Embryonic facial prominence (tissue), 1 donor: ENCODE measurements around the gene FOLR2.
"Not testable (repeated sequence)": the region's sequence is repeated elsewhere in the genome, so short reads cannot be mapped to it uniquely, and the experiment has no call there.

ENCODE experiments used
- DNase-seq: peaks from one replicate; pipeline ENCODE4 v3.0.0-alpha.2; 2016; ENCODE audit errors: extremely low spot score

Gene FOLR2

DNA sequence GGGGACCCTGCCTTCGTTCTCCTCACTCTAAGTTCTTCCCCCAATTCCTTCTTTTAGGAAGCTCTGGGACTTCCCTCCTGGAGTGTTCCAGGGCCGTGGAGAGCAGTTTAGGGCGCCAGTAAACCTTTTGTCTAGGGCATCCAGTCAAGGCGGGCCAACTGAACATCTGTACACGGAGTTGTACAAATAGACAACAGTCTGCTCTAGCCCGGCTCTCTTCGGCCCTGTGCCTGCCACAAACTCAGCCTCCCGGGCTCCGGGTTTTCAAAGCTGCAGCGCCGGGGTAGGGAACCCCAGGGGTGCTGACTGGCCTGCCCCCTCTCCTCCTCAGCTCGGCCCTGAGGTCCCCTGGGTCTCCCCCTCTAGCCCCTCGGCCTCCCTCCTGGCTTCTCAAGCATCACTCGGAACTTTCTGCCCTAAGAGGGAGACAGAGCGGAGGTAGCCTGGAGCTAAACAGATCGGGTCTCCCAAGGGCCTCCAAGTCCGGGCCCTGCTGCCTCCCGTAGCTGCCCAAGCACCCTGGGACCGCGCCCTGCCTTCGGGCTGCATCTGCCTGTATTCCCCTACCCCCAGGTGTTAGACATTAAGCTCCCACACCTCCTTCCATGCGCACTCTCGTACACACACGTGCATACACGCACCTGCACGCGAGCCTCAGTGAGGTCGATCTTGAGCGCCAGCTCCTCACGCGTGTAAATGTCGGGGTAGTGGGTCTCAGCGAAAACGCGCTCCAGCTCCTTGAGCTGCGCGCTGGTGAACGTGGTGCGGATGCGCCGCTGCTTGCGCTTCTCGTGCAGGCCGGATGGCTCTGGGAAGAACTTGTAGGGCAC lies 24.1 kb downstream of the FOLR2 start:
- no peak for DNase-seq

DNA sequence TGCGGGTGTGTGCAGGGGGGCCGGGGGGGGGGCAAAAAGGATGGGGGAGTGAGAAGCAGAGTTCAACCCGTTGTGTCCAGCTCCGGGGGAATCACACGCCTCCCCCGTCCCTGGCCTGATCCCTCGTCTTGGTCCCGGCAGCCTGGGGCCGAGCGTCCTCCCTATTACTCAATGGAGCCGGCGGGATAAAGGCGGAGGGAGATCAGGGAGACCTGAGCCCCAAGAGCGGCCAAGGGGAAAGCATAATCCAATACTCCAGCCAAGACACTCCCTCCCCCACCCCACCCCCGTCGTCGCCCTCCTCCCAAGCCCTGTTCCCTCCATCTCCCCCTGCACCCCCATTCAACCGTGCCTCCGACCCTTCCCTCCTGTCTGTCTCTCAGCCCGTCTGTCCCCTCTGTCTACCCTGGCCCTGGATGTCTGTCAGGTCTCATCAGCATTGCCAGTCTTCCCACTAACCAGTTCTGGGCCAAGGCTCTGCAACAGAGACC lies 24.7 kb downstream of the FOLR2 start:
- DNase-seq, result no peak

DNA sequence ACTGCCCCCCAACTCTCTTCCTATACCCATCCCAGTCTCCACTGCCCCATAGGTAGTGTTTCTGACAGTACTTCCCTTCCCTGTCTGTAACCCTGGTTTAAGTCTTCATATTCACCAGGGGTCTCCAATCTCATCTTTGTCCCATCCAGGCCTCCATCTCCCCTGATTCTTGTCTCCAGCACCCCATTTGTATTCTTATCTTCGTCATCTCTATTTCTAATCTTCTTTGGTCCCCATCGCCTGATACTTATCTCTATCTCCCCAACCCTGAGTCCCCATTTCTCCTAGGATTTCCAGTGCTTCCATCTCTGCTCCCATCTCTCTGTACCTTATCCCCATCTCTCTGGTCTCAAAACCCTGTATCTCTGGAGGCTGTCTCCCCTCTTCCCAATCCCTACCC lies 25.5 kb downstream of the FOLR2 start:
- DNase-seq, result no peak

DNA sequence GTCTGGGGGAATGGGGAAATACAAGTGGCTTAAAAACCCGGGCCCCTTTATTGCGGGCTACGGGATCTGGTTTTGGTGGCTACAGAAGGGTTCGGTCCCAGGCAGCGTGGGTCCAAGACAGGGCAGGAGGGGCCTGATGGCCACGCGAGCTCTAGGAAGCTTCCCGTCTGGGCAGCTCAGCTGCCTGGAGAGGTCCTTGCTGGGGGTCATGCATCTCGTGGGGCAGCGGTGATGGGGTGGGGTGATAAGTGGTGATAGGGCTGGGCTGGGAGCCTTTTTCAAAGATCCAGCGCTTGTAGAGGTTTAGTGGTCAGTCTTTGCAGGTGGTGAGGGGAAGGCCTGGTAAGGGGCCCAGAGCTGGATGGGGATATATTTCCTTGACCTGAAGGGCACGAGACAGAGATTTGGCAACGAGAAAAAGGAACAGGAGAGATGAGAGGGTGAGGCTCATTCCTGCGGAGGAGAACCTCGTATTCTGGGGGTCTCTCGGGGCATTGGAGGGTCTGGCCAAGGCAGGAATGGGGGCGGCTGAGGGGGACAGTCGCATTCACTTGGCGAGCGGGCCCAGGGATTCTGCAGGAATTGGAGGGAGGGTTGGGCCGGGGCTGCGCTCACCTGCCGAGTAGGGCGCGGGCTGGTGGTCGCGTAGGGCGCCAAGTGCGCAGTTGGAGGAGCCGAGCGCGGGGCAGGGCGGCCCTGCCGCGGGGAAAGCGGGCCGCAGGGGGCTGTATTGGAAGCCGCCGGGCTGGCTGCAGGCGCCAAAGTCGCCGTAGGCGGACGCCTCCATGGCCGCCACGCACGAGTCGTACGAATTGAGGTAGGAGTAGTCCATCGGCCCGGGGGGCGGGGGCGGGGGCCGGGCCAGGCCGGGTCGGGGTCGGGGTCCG lies 26.8 kb downstream of the FOLR2 start:
- no peak for DNase-seq

DNA sequence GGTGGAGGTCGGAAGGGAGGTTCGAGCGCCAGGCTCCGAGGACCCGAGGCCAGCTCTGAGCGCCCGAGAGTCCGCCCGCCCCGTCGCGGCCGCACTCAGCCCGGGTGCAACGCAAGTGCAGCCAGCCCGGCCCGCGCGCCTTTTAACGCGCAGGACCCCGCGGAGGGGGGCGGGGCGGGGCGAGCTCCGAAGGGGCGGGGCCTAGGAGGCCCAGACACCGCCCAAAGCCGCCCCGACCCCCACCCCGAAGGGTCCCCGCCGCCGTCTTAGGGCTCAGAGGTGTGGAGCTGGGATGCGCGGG lies 27.4 kb downstream of the FOLR2 start, which contains the start of gene PHOX2A:
TSS of gene PHOX2A (minus strand) at position 117 of the 301 bp plus-strand sequence. CDS start 172 bp downstream, outside the sequence.
- DNase-seq, result no peak

DNA sequence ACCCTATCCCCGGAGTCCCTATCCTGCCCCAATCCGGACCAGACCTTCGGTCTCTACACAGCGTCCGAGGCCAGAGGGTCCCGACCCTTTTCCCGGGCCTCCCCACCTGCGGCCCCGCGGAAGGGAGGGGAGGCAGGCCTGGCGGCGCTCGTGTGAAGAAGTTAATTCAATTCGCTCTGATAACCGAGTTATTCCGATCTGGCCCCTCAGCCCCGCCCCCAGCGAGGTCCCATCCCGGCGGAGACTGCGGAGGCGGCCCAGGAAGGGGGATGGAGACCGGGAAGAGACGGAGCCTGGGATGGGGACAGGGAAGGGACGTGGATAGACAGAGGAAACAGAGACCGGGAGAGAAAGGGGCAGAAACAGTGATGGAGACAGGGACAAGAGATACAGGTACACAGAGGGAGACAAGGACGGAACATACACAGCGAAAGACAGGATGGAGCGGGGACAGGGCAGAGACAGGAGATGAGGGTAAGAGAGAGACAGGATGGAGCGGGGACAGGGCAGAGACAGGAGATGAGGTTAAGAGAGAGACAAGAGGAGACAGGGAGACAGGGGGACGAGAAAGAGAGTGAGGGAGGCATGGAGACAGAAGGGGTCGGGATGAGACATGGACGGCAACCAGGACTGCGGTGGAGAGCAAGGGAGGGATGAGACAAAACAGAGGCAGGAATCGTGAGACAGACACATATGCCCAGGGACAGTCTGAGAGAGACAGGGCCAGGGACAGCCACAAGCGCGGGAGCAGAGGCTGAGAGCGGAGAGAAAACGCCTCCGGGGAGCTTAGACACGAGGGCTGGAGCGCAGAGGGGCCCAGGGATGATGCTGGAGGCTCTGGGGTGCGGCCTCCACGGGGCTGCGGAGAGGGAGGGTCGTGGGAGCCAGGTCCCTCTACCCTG lies 28.0 kb downstream of the FOLR2 start:
- DNase-seq, result no peak

DNA sequence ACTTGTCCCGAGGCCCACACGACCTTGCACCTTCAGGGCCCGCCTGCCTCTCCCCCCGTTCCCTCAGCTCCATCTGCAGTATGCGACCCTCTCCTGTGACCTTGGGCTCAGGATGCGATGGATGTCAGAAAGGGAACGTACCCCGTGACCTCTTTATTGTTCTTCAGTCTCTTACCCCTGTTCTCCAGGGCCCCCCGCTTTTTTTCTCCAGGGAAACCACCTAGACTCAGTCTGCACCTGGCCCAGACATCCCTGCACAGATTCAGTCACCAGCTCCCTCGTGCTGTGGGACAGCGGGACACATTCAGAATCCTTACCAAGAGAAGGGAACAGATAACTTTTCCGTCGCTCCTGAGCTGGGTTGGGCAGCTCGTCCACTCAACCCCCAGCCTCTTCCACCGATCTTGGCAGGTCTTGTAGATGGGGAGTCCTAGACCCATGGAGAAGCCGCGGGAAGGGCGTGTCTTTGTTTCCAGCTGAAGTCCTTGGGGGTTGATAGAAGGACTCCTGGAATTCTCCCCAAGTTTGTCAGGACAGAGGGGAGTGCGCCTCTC lies 28.7 kb downstream of the FOLR2 start:
- DNase-seq, result no peak

DNA sequence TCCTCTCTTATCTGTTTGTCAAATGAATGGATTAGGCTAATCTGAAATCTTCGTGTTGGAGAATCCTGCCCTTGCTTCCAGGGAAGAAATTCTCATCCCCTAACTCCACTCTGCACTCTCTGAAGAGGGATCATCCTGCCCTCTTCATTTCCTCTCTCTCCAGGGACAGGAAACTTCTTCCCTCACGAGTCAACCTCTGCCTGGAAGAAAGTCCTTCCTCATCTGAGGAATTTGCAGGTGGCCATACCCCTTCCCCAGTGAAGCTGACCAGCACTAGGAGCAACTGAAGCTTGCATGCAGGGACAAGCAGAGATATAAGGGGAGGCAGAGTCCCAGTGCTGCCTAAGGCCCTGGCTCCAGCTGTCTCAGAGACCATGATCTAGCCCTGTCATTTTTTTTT lies 31.0 kb downstream of the FOLR2 start:
- DNase-seq, result no peak

DNA sequence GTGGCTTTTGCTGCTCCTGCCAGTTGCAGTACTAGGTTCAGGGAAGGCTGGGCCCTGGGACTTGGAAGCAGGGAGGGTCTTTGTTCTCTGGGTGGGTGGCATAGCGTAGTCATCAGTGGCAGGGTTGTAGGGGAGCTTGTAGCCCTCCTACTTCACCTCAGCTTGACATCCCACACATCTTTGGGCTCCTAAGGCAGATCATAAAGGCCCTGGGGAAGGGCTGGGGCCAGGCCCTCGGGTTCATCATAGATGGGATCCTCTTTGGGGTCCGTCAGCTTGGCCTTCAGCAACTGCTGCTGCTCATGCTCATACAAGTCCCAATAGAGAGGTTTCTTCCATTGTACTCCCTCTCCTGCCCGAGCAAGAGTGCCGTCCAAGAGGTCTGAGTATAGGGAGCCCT lies 33.4 kb downstream of the FOLR2 start:
- DNase-seq, result no peak

DNA sequence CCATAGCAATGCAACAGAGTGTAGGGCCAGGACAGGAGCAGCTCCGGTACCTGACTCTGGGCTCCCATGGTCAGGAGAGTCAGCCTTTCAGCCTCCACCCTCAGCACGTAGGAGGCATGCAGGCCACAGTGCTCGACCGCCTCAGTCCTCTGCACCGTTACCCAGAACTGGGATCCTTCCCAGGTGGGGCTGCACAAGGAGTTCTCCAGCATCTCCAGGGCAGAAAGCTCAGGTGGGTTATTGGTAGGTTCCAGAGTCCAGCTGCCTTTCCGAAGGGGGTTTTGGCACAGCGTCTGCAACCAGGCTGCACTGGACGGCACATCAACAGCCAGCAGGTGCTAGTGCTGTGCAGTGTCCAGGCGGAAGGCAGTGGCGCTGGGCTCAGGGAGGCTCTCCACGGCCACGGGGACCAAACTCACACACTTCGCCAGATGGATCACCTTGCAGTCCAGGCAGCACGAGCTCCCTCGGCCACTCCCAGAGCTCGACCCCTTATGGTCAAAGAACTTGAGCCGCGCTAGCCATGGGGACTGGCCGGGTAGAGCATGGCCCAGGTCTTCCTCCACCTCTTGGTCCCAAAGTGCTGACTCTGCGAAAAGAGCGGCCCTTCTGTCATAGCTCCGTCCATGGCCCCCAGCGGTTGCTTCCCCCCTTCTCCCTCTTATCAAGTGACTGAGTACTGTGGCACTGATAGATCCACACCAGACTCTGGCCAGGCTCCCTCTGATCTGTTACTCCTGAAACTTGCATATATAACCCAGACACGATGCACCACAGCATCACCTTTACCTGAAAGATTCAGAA lies 34.3 kb downstream of the FOLR2 start:
- DNase-seq, result no peak

DNA sequence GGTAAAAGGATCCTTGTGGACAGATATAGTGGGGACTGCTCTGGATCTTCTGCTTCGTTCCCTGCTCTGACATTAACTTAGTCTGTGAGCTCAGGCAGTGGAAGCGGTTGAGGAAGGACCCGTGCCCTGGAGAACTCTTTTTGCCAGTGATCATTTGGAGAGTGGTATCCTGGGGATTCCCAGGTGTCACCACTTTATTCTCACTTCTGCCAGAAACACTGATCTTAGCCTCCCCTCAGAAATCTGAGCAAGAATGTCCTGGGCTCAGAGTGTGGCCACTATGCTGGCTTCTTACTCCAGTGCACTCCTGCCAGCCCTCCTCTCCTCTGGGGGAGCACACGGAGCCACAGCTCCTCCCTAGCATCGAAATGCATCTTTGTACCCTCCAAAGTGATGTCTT lies 35.0 kb downstream of the FOLR2 start:
- no peak for DNase-seq

DNA sequence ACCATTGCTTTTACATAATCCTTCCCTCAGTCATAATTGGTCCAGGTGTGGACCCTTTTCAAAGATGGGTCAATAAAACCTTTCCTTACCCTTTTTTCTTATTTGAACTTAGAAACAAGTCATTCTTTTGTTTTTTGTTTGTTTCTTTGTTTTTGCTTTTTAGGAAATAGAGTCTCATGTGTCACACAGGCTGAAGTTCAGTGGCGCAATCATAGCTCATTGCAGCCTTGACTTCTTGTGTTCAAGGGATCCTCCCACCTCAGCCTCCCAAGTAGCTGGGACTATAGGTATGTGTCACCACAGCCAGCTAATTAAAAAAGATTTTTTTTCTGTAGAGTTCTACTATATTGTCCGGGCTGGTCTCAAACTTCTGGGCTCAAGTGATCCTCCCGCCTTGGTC lies 36.8 kb downstream of the FOLR2 start:
- no peak for DNase-seq

DNA sequence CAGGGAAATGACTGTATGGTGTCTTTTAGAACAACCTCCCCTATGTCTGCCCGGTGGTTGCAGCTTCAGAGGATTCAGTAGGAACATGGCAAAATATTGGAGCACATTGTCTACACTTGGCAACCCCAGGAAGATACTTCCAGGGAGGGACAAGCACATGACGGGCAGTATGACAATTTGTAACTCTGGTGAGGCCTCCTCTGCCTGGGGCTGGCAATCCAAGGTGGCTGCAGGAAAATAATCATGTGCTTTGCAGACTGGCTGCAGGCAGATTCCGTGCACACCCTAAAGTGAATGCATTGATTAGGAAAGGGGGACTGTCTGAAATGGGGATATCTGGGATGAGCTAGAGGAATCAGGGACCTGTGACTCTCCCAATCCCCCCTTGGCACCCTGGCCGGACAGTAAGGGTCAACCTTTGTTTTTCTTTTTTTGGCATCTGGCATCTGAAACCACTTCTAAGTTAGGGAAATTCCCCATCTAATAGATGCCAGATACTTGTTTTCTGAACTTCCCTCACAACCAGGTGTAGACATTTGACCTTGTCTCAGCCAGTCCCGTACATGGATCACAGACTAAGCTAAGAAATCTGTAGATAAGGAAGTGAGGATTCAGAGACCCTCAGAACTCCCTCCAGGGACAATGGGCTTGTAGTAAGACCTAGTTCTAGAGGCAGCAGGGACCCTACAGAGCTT lies 37.9 kb downstream of the FOLR2 start:
- no peak for DNase-seq

DNA sequence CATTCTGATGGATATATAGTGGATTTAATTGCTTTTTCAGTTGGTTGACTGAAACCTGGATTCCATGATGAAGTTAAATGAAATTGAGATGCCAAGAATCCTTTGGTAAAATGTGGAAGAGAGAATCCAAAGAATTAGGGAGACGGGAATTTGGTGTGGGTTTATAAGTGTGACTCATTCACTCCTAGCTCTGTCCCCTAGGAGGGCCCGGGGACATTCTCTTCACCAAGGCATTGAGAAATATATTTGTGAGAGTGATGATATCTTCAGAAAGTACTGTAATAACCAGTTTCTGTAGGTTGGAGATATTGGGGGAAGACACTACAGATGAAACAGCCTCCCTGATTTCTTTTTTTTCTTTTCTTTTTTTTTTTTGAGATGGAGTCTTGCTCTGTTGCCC lies 41.0 kb downstream of the FOLR2 start:
- no peak for DNase-seq

DNA sequence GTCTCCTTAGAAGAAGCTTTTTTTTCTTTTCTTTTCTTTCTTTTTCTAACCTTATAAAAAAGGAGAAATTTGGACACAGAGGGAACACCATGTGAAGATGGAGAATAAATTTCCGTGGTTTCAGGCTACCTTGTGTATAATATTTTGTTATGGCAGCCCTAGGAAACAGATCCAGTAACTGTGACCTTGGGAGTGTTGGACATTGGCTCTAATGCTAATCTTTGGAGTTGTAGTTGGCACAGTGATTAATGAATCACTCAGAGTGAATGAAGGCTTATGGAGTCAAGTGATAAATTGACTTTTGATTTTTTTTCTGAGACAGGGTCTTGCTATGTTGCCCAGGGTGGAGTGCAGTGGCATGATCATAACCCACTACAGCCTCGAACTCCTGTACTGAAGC lies 42.9 kb downstream of the FOLR2 start:
- DNase-seq, result no peak

DNA sequence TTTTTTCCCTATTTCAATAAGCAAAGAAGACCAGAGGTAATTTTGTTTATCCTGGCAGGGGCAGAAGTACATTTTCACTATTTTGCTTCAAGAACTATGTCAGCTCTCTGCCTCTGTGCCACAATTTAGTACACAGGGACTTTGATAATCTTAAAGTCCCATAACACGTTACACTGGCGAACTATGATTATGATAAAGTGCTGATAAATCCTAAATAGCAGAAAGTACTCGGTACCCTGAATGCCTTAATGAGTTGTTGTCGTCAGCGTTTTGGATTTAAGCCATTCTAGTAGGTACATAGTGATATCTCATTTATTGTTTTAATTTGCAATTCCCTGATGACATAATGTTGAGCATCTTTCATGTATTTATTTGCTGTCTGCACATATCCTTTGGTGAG lies 44.0 kb downstream of the FOLR2 start:
- no peak for DNase-seq

DNA sequence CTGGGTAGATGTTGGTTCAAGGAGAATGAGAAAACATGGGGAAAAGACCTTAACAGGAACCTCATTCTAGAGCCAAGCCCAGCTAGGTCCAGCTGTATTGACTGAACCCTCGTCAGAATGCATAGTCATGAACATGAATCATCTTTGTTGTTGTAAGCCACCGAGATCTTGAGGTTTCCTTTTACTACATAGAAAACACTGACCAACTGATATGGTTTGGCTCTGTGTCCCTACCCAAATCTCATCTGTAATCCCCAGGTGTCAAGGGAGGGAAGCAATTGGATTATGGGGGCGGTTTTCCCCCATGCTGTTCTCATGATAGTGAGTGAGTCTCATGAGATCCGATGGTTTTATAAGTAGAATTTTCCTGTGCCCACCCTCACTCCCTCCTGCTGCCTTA lies 46.8 kb downstream of the FOLR2 start:
- DNase-seq, result no peak

DNA sequence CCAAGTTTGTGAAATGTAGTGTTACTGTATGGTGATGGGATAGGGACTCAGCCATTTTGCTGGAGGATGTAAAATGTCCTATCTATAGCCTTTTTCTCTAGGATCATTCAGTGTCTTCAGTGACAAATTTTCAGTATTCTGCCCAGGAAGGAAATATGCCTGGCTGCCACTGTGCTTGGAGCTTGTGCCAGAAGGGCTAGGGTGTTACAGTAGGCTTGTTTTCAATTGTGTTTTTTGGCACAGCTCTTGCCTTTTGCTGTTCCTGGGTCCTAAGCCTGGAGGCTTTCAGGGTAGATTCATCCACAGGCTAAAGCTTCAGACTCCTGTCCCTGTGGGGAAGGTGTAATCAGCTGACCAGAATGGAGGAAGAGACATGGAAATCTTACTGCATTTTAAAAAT lies 49.4 kb downstream of the FOLR2 start:
- DNase-seq, result no peak

DNA sequence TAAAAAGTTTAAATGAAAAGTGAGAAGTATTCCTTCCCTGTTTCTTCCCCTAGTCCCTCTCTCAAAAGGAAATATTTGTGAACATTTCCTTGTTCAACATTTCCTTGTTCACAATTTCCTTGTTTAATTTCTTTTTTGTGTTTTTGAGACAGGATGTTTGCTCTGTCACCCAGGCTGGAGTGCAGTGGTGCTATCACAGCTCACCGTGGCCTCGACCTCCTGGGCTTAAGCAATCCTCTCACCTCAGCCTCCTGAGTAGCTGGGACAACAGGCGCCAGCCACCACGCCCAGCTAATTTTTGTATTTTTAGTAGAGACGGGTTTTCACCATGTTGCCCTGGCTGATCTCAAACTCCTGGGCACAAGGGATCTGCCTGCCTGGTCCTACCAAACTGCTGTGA lies 50.4 kb downstream of the FOLR2 start:
- not testable (repeated sequence) for DNase-seq

DNA sequence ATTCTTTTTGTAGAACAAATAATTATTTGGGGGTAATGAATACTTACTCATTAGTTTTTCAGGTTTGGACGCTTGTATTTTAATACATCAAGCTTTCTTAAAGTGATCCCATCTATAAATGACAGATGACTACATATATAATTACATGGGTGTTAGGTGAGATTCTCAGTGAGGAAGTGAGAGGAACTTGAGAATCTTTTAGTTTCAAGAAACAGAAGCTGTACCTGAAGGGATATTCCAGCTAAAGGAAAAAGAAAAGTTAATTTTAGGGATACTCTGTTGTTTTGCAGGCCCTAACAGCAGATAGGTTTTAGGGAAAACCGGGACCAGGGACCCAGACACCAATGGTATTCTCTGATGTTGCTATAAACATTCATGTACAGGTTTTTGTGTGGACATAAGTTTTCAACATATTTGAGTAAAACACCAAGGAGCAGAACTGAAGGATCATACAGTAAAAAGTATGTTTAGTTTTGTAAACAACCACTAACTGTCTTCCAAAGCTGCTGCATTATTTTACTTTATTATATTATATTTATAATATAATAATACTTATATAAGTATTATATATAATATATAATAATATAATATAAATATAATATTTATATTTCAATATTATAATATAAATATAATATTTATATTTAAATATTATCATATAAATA lies 51.5 kb downstream of the FOLR2 start:
- no peak for DNase-seq
